GM18867 (cell line): ENCODE measurements around the gene RFX7.
"Not testable (repeated sequence)": the region's sequence is repeated elsewhere in the genome, so short reads cannot be mapped to it uniquely, and the experiment has no call there.

Experiments
- ATAC-seq: cut with Tn5 transposase; IDR thresholded peaks from one replicate; pipeline ENCODE4 v1.9.1; 2021; ENCODE audit warnings: mild to moderate bottlenecking, moderate library complexity; ENCODE audit not compliant: unreplicated experiment

RFX7 gene

DNA sequence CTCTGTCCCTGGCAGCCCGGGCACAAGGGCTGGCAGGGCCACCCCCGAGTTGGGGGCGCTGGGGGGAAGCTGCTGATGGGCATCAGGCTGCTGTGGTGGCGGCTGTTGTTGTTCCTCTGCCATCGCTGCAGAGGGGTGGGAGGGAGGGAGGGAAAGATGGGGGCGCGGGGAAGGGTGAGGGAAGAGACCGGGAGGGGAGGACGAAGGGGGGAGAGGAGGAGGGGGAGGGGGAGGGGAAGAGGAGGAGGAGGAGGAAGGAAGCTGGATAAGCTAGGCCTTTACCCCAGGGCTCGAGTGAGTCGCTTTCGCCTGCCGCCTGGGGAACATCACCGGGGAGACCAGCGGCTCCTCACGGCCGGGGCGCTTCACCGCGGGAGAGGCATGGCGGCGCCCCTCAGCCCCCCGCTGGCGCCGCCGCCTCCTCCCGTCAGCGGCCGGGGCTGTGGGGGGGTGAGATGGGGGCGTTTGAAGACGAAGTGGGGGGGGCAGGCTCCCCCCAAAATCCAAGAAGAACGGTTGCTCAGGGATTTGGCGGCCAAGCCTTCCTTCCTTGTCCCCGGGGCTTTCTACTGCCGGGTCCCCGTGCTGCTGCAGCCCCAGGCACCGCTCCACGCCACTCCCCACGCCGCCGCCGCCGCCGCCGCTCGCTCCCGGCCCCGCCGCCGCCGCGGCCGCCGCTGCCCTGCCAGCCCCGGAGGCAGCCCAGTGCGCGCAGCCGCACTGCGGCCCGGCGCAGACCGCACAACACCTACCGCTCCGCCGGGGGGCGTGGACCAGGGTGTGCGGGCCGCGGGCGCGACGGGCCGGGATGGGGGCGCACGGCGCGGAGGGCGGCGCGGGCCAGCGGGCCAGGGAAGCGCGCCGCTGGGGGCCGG lies at the start of gene RFX7:
TSS of gene RFX7 (minus strand) at position 717 of the 875 bp plus-strand sequence. CDS start at position 123, 594 bp downstream.
- ATAC-seq, result peak; percentile 61

- no peak for ATAC-seq
Measured at GRCh38 chr15:56292546-56293316, 49.1 kb upstream of the RFX7 start.

- no peak for ATAC-seq
Measured at GRCh38 chr15:56291741-56292140, 48.1 kb upstream of the RFX7 start.

DNA sequence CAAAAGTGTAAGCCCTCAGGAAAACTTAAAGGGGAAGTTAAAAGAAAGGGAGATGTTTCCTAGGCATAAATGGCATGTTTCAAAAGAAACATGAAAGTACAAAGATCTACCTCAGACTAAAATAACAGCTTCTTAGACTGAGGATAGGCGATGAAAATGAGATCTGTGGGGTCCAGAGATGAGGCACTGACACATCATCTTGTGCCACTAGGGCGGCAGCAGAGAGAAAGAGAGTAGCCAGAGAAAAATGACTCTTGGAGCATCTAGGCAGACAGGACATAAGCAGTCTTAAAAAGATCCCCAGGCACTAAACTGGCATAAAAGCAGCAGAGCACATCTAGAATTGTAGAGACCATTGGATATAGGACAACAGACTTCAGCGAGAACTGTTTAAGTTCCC lies 42.5 kb upstream of the RFX7 start:
- no peak for ATAC-seq

- ATAC-seq, result no peak
Measured at GRCh38 chr15:56281145-56281544, 37.5 kb upstream of the RFX7 start.

DNA sequence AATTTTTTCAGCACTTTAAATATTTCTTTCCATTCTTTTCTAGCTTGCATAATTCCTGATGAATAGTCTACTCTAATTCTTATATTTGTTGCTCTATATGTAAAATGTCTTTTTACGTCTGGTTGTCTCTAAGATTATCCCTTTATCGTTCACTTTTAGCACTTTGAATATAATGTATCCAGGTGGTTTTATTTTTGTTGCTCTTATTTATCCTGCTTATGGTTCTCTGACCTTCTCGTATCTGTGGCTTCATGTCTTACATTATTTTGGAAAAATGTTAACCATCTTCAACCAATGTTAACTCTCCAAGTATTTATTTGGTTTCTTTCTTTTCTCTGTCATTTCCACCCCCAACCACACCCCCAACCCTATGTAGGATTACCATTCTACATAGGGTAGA lies 30.0 kb upstream of the RFX7 start:
- no peak for ATAC-seq

GRCh38 chr15:56272454-56272853 lies 28.8 kb upstream of the RFX7 start:
- ATAC-seq, result no peak

DNA sequence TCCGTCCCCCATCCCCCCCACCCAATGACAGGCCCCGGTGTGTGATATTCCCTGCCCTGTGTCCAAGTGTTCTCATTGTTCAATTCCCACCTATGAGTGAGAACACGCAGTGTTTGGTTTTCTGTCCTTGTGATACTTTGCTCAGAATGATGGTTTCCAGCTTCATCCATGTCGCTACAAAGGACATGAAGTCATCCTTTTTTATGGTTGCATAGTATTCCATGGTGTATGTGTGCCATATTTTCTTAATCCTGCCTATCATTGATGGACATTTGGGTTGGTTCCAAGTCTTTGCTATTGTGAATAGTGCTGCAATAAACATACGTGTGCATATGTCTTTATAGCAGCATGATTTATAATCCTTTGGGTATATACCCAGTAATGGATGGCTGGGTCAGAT lies 22.8 kb upstream of the RFX7 start:
- ATAC-seq, result not testable (repeated sequence)

GRCh38 chr15:56261854-56262509 lies 18.3 kb upstream of the RFX7 start:
- ATAC-seq, result peak; percentile 40

DNA sequence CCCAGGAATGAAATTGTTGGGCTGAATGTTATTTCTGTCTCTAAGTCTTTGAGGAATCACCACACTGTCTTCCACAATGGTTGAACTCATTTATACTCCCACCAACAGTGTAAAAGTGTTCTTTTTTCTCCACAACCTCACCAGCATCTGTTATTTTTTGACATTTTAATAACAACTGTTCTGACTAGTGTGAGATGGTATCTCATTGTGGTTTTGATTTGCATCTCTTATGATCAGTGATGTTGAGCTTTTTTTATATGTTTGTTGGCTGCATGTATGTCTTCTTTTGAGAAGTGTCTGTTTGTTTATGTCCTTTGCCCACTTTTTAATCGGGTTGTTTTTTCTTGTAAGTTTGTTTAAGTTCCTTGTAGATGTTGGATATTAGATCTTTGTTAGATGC lies 13.6 kb upstream of the RFX7 start:
- ATAC-seq, result not testable (repeated sequence)

DNA sequence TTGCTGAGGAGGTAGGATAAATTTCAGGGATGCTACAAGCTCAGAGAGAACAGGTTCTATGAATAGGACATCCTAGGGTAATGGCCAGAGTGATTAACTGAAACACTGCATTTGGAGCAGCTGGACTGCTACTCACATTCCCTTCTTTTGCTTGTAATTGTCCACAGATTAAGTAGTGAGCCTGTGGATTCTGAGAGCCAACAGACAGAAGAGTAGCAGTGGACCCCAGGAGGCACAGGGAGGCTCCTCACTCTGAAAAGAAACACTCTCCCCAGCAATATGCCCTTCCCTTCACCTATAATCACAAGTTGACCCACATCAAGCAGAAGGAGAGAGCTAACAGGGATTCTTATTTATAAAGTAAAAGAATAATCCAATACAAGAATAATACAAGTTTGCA lies 10.6 kb upstream of the RFX7 start:
- ATAC-seq, result no peak

DNA sequence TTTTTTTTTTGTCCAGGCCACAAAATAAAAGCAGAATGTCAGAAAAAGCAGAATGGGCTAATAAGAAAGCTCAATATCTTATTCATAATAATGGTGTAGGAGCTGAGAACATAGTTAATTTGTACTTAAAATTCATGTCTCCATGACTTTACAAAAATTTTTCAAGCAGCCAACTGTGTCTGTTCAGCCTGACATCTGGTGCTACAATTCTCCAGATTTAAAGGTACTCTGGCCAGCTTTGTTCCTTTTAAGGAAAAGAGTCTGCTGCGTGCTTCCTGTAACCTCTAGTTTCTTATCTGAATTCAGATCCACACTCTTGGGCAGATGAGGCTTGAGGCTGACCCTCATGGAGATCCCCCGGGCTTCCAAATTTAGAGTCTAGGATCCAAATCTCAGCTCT lies 8.7 kb upstream of the RFX7 start:
- no peak for ATAC-seq

- no peak for ATAC-seq
Measured at GRCh38 chr15:56251315-56252095, 7.8 kb upstream of the RFX7 start.

GRCh38 chr15:56250626-56251025 lies 6.9 kb upstream of the RFX7 start:
- ATAC-seq, result no peak

GRCh38 chr15:56249092-56249491 lies 5.4 kb upstream of the RFX7 start:
- no peak for ATAC-seq

- ATAC-seq, result no peak
Measured at GRCh38 chr15:56248311-56248992, 4.8 kb upstream of the RFX7 start.

GRCh38 chr15:56247266-56247665 lies 3.6 kb upstream of the RFX7 start:
- ATAC-seq, result no peak

GRCh38 chr15:56245871-56246814 lies 2.5 kb upstream of the RFX7 start:
- ATAC-seq, result peak; percentile 64
